KOPT-K1 (cell line): Measurements from ENCODE around the gene MYRF.

Experiments
- H3K27ac ChIP-seq: fragments of 200-600 bp; sonication (generic); 2 replicates; pipeline ENCODE4 v1.5.1; 2016; ENCODE audit warnings: antibody characterized with exemption, mild to moderate bottlenecking, low read depth, low read length; ENCODE audit not compliant: poor library complexity, severe bottlenecking
- H3K36me3 ChIP-seq: fragments of 200-600 bp; sonication (generic); 2 replicates; pipeline ENCODE4 v1.5.1; 2017; ENCODE audit warnings: antibody characterized with exemption, mild to moderate bottlenecking, low read length, moderate library complexity; ENCODE audit not compliant: insufficient read depth
- H3K9me3 ChIP-seq: fragments of 200-600 bp; sonication (generic); 2 replicates; pipeline ENCODE4 v1.5.1; 2017; ENCODE audit warnings: antibody characterized with exemption, low read length, mild to moderate bottlenecking; ENCODE audit not compliant: insufficient read depth, poor library complexity, severe bottlenecking

The MYRF gene

DNA sequence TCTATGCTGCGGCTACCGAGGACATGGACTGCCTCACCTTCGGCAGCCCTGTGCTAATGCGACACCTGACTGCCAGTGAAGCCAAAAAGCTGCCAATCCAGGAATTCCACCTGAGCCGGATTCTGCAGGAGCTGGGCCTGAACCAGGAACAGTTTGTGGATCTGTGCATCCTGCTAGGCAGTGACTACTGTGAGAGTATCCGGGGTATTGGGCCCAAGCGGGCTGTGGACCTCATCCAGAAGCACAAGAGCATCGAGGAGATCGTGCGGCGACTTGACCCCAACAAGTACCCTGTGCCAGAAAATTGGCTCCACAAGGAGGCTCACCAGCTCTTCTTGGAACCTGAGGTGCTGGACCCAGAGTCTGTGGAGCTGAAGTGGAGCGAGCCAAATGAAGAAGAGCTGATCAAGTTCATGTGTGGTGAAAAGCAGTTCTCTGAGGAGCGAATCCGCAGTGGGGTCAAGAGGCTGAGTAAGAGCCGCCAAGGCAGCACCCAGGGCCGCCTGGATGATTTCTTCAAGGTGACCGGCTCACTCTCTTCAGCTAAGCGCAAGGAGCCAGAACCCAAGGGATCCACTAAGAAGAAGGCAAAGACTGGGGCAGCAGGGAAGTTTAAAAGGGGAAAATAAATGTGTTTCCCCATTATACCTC lies 43.6 kb downstream of the MYRF start:
- Histone ChIP-seq H3K36me3 (peaks cover 67% of the 10 kb centered on the region), H3K27ac (no peak overlapping the region)

DNA sequence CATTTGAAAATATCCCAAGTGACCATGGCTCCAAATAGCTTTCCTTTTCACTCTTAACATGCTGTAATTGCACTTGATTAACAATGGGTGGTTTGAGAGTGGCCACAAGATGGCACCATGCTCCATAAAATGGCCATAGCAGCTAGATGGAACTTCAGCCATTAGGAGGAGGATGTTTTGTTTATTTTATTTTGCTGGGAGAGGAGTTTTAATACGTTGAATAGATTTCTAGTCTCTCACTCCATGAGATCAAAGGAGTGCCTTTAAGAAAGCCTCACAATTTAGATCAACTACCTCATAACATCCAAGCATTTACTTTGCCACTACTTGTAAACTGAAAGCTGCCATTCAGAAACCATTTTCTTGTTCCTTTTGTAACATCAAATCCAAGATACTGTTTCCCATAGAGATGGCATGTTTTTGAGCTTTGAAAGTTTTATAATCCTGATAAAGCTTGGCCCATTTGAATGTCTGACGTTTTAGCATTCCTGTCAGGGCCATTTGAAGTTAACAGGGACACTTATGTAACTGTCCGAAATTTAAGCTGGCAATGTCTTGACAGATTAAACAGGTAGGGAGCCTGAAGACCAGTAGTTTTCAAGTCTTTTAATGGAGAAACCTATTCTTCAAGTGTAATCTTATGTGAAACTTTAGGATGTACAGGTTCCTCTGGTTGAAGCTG lies 45.0 kb downstream of the MYRF start:
- Histone ChIP-seq H3K36me3 (peaks cover 81% of the 10 kb centered on the region), H3K27ac (no peak overlapping the region), H3K9me3 (no peaks in the 10 kb centered on the region)

More for the DNA sequence above, 43.6 kb downstream of the MYRF start:
- no peaks in the 10 kb centered on the region for H3K9me3 ChIP-seq

DNA sequence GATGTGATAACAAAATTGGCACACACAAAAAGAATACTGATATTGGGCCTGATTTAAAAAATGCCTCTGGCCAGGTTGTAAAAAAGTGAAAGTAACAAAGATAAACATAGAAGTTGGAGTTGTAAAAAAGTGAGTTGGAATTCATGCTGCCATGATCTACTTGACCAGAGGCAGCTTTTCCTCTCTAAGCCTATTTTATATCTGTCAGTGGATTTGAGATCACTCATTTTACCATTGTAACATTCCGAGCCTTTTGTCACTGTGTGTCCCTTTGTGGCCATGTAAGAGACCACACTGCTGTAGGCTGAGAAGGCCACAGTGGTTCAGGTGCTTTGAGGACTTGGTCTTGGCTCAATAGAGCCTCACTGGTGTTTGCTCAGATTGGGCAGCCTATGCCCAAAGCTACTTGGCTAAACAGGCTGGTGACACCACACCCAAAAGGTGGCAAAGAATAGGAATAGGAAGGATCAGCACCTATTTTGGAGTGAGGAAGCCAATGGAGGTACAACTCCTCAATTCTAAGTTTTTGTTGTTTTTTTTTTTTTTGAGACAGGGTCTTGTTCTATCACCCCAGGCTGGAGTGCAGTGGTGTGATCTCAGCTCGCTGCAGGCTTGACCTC lies 47.3 kb downstream of the MYRF start:
- Histone ChIP-seq H3K27ac (no peak overlapping the region), H3K36me3 (peaks cover 100% of the 10 kb centered on the region), H3K9me3 (no peaks in the 10 kb centered on the region)

DNA sequence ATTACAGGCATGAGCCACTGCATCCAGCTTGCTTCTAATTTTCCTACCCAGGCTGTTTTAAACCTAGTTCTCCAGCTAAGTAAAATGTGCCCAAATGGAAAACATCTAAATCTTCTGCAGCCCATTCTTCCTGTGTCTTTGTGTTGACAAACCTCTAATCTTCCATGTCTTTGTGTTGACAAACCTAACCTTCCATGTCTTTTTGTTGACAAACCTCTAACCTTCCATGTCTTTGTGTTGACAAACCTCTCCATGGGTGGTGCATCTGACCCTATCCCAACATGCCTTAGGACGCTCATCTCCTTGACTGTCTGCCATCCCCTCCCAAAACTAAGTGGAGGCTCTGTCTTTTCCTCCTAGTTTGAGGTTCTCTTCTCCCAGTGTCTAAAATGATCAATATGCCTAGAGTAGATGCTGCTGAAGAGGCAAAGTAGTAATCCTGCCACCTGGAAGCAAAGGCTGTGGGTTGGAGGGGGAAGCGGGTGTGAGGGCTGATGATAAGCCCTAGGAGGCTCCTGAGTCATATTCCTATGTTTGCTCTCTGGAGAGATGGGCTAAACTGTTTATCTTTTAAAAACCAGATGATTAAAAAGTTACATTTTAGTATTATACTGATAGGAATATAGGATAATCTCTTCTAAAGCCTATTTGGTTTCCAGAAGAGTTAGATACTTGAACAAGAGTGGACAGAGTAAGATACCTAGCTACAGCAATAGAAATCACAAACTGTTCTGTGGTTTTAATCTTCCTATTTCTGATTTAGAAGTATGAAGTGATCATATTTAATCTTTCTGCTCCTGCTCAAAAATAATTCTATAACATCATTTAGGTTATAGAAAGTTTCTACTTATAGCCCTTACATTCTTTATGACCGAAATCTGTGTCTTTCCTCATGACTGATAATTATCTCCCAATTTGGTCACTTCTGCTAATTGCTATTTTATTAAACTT lies 48.2 kb downstream of the MYRF start:
- Histone ChIP-seq H3K9me3 (no peaks in the 10 kb centered on the region), H3K27ac (no peak overlapping the region), H3K36me3 (peaks cover 100% of the 10 kb centered on the region)

DNA sequence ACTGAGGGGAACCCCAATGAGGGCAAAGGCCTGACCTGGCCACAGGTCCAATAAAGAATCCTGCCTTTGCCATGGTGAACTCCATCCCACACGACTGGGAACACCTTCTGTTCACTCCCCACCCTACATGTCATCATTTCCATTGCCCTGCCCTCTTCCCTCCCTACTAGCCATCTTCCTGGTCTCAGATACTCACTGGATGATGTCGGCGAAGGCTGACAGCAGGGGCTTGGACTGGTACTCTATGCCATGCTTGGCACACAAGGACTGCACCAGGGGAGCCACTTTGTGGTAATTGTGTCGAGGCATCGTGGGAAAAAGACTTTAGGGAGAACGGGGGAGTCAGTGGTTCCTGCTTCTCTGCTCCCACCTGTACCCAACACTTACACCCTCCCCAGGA lies 50.2 kb downstream of the MYRF start:
- Histone ChIP-seq H3K9me3 (no peaks in the 10 kb centered on the region), H3K27ac (no peak overlapping the region), H3K36me3 (peaks cover 100% of the 10 kb centered on the region)

- no peaks in the 10 kb centered on the region for H3K9me3 ChIP-seq
- peaks cover 100% of the 10 kb centered on the region for H3K36me3 ChIP-seq
- no peak overlapping the region for H3K27ac ChIP-seq
Measured at GRCh38 chr11:61803889-61804647, 51.6 kb downstream of the MYRF start.

DNA sequence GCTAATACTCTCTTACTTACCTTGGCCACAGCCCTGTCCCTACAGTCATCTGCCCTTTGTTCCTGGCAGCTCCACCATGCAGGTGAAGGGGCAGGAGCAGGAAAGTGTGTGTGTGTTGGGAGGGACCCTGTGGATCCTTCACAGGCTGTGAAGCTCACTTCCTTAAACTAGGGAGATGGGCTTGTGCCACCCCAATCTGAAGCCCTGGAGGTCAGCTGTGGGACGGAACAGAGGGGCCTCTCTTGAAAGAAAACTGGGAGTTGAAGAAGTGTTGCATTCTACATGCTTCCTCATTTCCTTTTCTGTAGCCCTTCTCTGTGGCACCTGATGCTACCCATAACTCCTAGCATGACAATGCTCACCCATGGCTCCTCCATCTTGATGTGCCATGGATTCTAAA lies 52.7 kb downstream of the MYRF start:
- Histone ChIP-seq H3K27ac (no peak overlapping the region), H3K36me3 (peaks cover 100% of the 10 kb centered on the region), H3K9me3 (no peaks in the 10 kb centered on the region)

- peaks cover 100% of the 10 kb centered on the region for H3K36me3 ChIP-seq
- H3K27ac ChIP-seq = no peak overlapping the region
- H3K9me3 ChIP-seq = no peaks in the 10 kb centered on the region
Measured at GRCh38 chr11:61806785-61807184, 54.3 kb downstream of the MYRF start.

DNA sequence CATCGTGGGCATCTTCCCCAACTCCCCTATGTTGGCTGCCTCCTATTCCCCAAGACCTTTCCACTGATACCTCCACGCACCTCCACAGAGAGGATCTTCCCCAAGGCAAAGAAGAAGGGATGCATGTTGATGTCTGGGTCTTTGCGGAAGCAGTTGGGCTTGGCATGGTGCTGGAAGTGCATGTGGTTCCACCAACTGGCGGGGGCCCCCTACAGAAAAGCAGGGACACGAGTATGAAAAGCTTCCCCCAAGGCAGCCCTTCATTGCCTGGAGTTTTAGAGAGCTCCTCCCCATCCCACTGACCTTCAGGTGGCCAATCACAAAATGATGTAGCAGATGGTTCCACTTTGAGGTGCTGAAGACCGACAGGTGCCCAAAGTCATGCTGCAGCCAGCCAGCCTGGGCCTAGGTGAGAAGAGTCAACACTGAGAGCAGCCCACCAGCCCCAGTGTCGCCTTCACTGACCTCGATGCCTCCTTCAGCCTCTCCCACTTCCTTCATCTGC lies 58.3 kb downstream of the MYRF start:
- Histone ChIP-seq H3K27ac (no peak overlapping the region), H3K36me3 (peaks cover 86% of the 10 kb centered on the region), H3K9me3 (no peaks in the 10 kb centered on the region)

- H3K27ac ChIP-seq = no peak overlapping the region
- H3K9me3 ChIP-seq = no peaks in the 10 kb centered on the region
- H3K36me3 ChIP-seq = peaks cover 75% of the 10 kb centered on the region
Measured at GRCh38 chr11:61811831-61812230, 59.4 kb downstream of the MYRF start.

DNA sequence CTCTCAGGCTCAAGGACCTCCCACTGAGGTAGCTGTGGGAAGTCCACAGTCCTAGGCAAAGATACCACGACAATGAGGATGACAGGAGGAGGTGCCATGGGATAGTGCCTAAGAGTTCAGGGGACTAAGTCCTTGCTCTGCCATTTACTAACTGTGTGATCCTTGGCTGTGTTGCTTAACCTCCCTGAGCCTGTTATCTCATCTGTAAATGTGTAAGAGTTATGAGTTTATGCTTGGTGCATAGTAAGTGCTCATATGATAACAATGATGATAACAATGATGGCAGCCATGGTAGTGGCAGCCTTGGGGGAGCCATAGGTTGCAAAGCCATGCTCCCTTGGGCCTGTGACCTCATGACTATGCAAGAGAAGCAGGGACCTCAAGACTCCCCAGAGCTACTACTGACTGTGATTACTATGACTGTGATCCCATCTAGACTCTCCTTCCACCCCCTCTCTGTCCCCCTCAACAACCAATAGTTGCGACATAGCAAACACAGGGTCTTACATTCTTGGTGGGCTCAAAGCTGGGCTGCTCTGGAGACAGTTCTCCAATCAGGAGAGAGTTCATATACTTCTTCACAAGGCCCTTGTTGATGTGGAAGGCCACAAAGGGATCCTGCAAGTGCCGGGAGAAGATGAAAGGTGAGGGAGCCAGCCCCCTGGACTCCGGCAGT lies 60.4 kb downstream of the MYRF start:
- Histone ChIP-seq H3K27ac (no peak overlapping the region), H3K36me3 (peaks cover 65% of the 10 kb centered on the region), H3K9me3 (no peaks in the 10 kb centered on the region)

- H3K36me3 ChIP-seq = peaks cover 50% of the 10 kb centered on the region
- H3K27ac ChIP-seq = peak overlapping the region; percentile 95
- H3K9me3 ChIP-seq = no peaks in the 10 kb centered on the region
Measured at GRCh38 chr11:61814247-61814957, 62.0 kb downstream of the MYRF start.
